ENCODE results near the gene SMLR1. TPM values are rescaled to one million over a fixed set of nuclear protein-coding genes. Genes with fewer than 3 reads are reported as not detected.
A peak's percentile ranks its signal among the peaks of the same experiment; 100 is the strongest.

The SMLR1 gene
- polyA plus RNA-seq, 3 donors: 1.5 to 3.6 (median 3.3) TPM

DNA sequence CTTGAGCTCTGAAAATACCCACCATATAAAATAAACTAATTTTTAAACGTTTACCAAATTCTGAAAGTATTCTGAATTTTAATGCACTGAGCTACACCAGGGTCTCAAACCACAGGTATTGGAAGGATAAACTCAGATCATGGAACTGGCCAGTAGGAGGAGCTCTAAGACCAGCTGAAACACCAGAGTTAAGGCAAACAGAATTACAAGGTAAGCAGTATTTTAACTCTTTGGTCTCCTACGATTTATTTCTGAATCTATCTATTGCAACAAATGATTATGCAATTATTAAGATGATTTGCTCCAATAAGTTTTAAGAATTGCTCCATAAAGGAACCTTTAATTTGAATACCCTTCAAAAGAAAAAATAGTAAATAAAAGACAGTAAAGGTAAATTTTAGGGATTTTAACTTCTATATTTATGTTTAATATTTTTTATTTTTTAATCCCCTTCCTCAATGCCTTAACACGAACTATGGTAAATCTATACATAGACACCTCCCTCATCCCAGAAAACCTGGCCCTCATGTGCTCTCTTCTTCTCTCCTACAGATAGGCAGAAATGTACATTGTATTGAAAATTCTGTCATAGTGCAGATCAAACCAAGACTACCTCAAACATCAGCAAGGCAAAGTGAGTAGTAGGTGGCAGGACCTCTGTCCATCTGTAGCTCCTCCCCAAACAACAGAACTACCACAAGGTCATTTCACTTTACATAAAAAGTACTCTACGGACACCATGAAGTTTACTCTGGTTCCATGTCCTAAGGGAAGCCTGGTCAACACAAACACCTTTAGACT is 58.4 kb downstream of the SMLR1 start:
- DNase-seq: peak; percentile 80

Other genes with a start within 250 kb of the SMLR1 start
- gene EPB41L2, start 235.8 kb downstream of the SMLR1 start, polyA plus RNA-seq (ENCODE audit: insufficient read length in 3 of 3): 100 to 1,000 TPM; 130 to 154 (median 144) TPM